Umbilical cord (tissue), 2 donors: ENCODE data around the gene USP32. TPM values are rescaled to one million over a fixed set of nuclear protein-coding genes. Genes with fewer than 3 reads are reported as not detected.
"Not testable (repeated sequence)": the region's sequence is repeated elsewhere in the genome, so short reads cannot be mapped to it uniquely, and the experiment has no call there.

Source experiments
- DNase-seq: peaks from one replicate; pipeline ENCODE4 v3.0.0-alpha.2; 2015; ENCODE audit warnings: low spot score
- total RNA-seq: library from RNA; depleted of rRNA; stranded (reverse); fragments of >200 nt; gene quantifications from one replicate; pipeline ENCODE4 v1.2.3, GENCODE V29; 2014; ENCODE audit warnings: low replicate concordance; ENCODE audit not compliant: insufficient read depth

Gene USP32
- total RNA-seq, 1 donor from 2014 or later, result 40.2 TPM

- no peak for DNase-seq
These were observed 58.3 kb downstream of the USP32 start for GRCh38 chr17:60333628-60334031.

GRCh38 chr17:60333072-60333471, 58.9 kb downstream of the USP32 start:
- not testable (repeated sequence) for DNase-seq

GRCh38 chr17:60332574-60332973, 59.4 kb downstream of the USP32 start:
- DNase-seq, result no peak

- no peak for DNase-seq
These were observed 61.2 kb downstream of the USP32 start for GRCh38 chr17:60330731-60331130.

- no peak for DNase-seq
These were observed 63.3 kb downstream of the USP32 start for GRCh38 chr17:60328679-60329078.

GRCh38 chr17:60327901-60328273, 64.0 kb downstream of the USP32 start:
- no peak for DNase-seq

- DNase-seq, result no peak
These were observed 64.6 kb downstream of the USP32 start for GRCh38 chr17:60327134-60327900.

- DNase-seq, result no peak
These were observed 65.2 kb downstream of the USP32 start for GRCh38 chr17:60326702-60327101.

GRCh38 chr17:60325730-60326524, 66.0 kb downstream of the USP32 start:
- no peak for DNase-seq

- no peak for DNase-seq
These were observed 68.2 kb downstream of the USP32 start for GRCh38 chr17:60323754-60324153.

- no peak for DNase-seq
These were observed 69.9 kb downstream of the USP32 start for GRCh38 chr17:60322056-60322387.

- no peak for DNase-seq
These were observed 70.4 kb downstream of the USP32 start for GRCh38 chr17:60321336-60322055.

- no peak for DNase-seq
These were observed 73.1 kb downstream of the USP32 start for GRCh38 chr17:60318830-60319229.

GRCh38 chr17:60318326-60318725, 73.6 kb downstream of the USP32 start:
- no peak for DNase-seq

GRCh38 chr17:60315650-60316049, 76.3 kb downstream of the USP32 start:
- DNase-seq, result no peak

GRCh38 chr17:60314900-60315299, 77.0 kb downstream of the USP32 start:
- not testable (repeated sequence) for DNase-seq

- DNase-seq, result no peak
These were observed 77.5 kb downstream of the USP32 start for GRCh38 chr17:60314423-60314822.

GRCh38 chr17:60311936-60312335, 80.0 kb downstream of the USP32 start:
- DNase-seq, result no peak

- DNase-seq, result no peak
These were observed 80.7 kb downstream of the USP32 start for GRCh38 chr17:60311186-60311585.

- no peak for DNase-seq
These were observed 86.8 kb downstream of the USP32 start for GRCh38 chr17:60305141-60305540.

GRCh38 chr17:60304502-60304901, 87.4 kb downstream of the USP32 start:
- no peak for DNase-seq

- no peak for DNase-seq
These were observed 88.4 kb downstream of the USP32 start for GRCh38 chr17:60303406-60304099.
